Astrocyte (in vitro differentiated cells and primary cell): ENCODE results near the gene LRRC28. TPM values are rescaled to one million over a fixed set of nuclear protein-coding genes. Genes with fewer than 3 reads are reported as not detected.

Source experiments
- DNase-seq: peaks from one replicate; pipeline ENCODE4 v3.0.0-alpha.2; 2010; ENCODE audit warnings: low read depth
- FAIRE-seq: peaks from 2 replicates; lab custom pipeline; 2011; peaks lifted over from hg19 to GRCh38; lab: Jason Lieb, UNC
- H2AFZ ChIP-seq: 2 replicates; pipeline ENCODE4 v1.6.0; 2012; ENCODE audit warnings: low read depth, low read length, inconsistent platforms
- H3K27ac ChIP-seq: 2 replicates; pipeline ENCODE4 v1.5.1; 2011; ENCODE audit warnings: low read depth, low read length, inconsistent platforms
- H3K27me3 ChIP-seq: 2 replicates; pipeline ENCODE4 v1.6.0; 2011; ENCODE audit warnings: low read length, inconsistent platforms; ENCODE audit not compliant: insufficient read depth
- H3K36me3 ChIP-seq: 2 replicates; pipeline ENCODE4 v1.5.1; 2011; ENCODE audit warnings: low read length, inconsistent platforms; ENCODE audit not compliant: insufficient read depth
- H3K4me1 ChIP-seq: 2 replicates; pipeline ENCODE4 v1.5.1; 2011; ENCODE audit warnings: low read length, inconsistent platforms; ENCODE audit not compliant: insufficient read depth
- H3K4me2 ChIP-seq: 2 replicates; pipeline ENCODE4 v1.6.0; 2012; ENCODE audit warnings: low read length, inconsistent platforms
- H3K4me3 ChIP-seq: 2 replicates; pipeline ENCODE4 v1.5.1; 2011; ENCODE audit warnings: low read depth, mild to moderate bottlenecking, low read length, inconsistent platforms; ENCODE audit not compliant: insufficient read depth
- H3K79me2 ChIP-seq: 2 replicates; pipeline ENCODE4 v1.6.0; 2012; ENCODE audit warnings: mild to moderate bottlenecking, low read length, inconsistent platforms; ENCODE audit not compliant: insufficient read depth
- H3K9ac ChIP-seq: 2 replicates; pipeline ENCODE4 v1.6.0; 2012; ENCODE audit warnings: mild to moderate bottlenecking, low read length, inconsistent platforms
- H3K9me3 ChIP-seq: 2 replicates; pipeline ENCODE4 v1.5.1; 2012; ENCODE audit warnings: low read depth, mild to moderate bottlenecking, low read length, inconsistent platforms; ENCODE audit not compliant: insufficient read depth
- H4K20me1 ChIP-seq: 2 replicates; pipeline ENCODE4 v1.6.0; 2012; ENCODE audit warnings: low read length, inconsistent platforms; ENCODE audit not compliant: insufficient read depth
- H3K27ac Mint-ChIP-seq: one replicate; pipeline ENCODE4 v1.8.0; 2021; ENCODE audit warnings: mild to moderate bottlenecking, mixed read lengths; ENCODE audit not compliant: unreplicated experiment
- H3K27me3 Mint-ChIP-seq: one replicate; pipeline ENCODE4 v1.8.0; 2021; ENCODE audit warnings: low read depth, mixed read lengths; ENCODE audit not compliant: unreplicated experiment
- H3K36me3 Mint-ChIP-seq: one replicate; pipeline ENCODE4 v1.8.0; 2021; ENCODE audit warnings: low read depth, mixed read lengths; ENCODE audit not compliant: unreplicated experiment
- H3K4me1 Mint-ChIP-seq: one replicate; pipeline ENCODE4 v1.8.0; 2021; ENCODE audit warnings: low read depth, mixed read lengths; ENCODE audit not compliant: unreplicated experiment
- H3K4me3 Mint-ChIP-seq: one replicate; pipeline ENCODE4 v1.8.0; 2021; ENCODE audit warnings: mild to moderate bottlenecking, moderate library complexity, mixed read lengths; ENCODE audit not compliant: unreplicated experiment
- H3K9me3 Mint-ChIP-seq: one replicate; pipeline ENCODE4 v1.8.0; 2021; ENCODE audit warnings: mild to moderate bottlenecking, mixed read lengths; ENCODE audit not compliant: unreplicated experiment
- CTCF ChIP-seq: IDR thresholded peaks from 2 replicates; pipeline ENCODE4 v1.5.1; 2011; ENCODE audit warnings: low read depth, mild to moderate bottlenecking, inconsistent platforms, low read length, moderate library complexity; ENCODE audit not compliant: insufficient read depth
- EZH2 ChIP-seq: IDR thresholded peaks from 2 replicates; pipeline ENCODE4 v1.6.1; 2012; ENCODE audit warnings: mild to moderate bottlenecking, low read length, inconsistent platforms; ENCODE audit not compliant: insufficient read depth
- total RNA-seq: library from RNA; stranded (reverse); gene quantifications from 2 replicates; pipeline ENCODE4 v1.2.1, GENCODE V29; 2021

LRRC28 gene
- total RNA-seq, 1 donor from 2014 or later = 28.1 TPM

- no peak overlapping the region for H3K27ac Mint-ChIP-seq
- H3K4me3 Mint-ChIP-seq = no peak overlapping the region
- H3K27me3 Mint-ChIP-seq = no peaks in the 10 kb centered on the region
- TF ChIP-seq EZH2 (no peak), CTCF (no peak)
- no peak overlapping the region for H2AFZ ChIP-seq
- no peak for DNase-seq
- H3K4me3 ChIP-seq = no peak overlapping the region
- H3K27ac ChIP-seq = no peak overlapping the region
- no peaks in the 10 kb centered on the region for H3K9me3 Mint-ChIP-seq
- no peaks in the 10 kb centered on the region for H3K27me3 ChIP-seq
- no peak overlapping the region for H3K4me2 ChIP-seq
- no peaks in the 10 kb centered on the region for H4K20me1 ChIP-seq
- peaks cover 8% of the 10 kb centered on the region for H3K4me1 ChIP-seq
- H3K36me3 ChIP-seq = no peaks in the 10 kb centered on the region
- no peak overlapping the region for H3K9ac ChIP-seq
- no peak for FAIRE-seq
- H3K9me3 ChIP-seq = no peaks in the 10 kb centered on the region
- peaks cover 14% of the 10 kb centered on the region for H3K4me1 Mint-ChIP-seq
- no peaks in the 10 kb centered on the region for H3K79me2 ChIP-seq
- peaks cover 8% of the 10 kb centered on the region for H3K36me3 Mint-ChIP-seq
Measured at GRCh38 chr15:99312228-99312627, 60.9 kb downstream of the LRRC28 start.

- Mint-ChIP-seq H3K27me3 (no peaks in the 10 kb centered on the region), H3K9me3 (no peaks in the 10 kb centered on the region), H3K27ac (no peak overlapping the region), H3K36me3 (peaks cover 8% of the 10 kb centered on the region), H3K4me3 (no peak overlapping the region), H3K4me1 (peaks cover 9% of the 10 kb centered on the region)
- TF ChIP-seq CTCF (no peak), EZH2 (no peak)
- DNase-seq (no peak), FAIRE-seq (no peak)
- Histone ChIP-seq H3K27ac (no peak overlapping the region), H3K4me2 (no peak overlapping the region), H4K20me1 (no peaks in the 10 kb centered on the region), H3K9ac (no peak overlapping the region), H3K36me3 (no peaks in the 10 kb centered on the region), H2AFZ (no peak overlapping the region), H3K27me3 (no peaks in the 10 kb centered on the region), H3K4me3 (no peak overlapping the region), H3K4me1 (peaks cover 3% of the 10 kb centered on the region), H3K9me3 (no peaks in the 10 kb centered on the region), H3K79me2 (no peaks in the 10 kb centered on the region)
Measured at GRCh38 chr15:99312794-99313193, 61.5 kb downstream of the LRRC28 start.

GRCh38 chr15:99315636-99316035, 64.4 kb downstream of the LRRC28 start:
- no peaks in the 10 kb centered on the region for H3K9me3 ChIP-seq
- no peak overlapping the region for H2AFZ ChIP-seq
- H3K27me3 ChIP-seq = no peaks in the 10 kb centered on the region
- Mint-ChIP-seq H3K4me1 (peaks cover 10% of the 10 kb centered on the region), H3K4me3 (no peak overlapping the region), H3K27me3 (no peaks in the 10 kb centered on the region), H3K27ac (no peak overlapping the region), H3K36me3 (peaks cover 8% of the 10 kb centered on the region), H3K9me3 (no peaks in the 10 kb centered on the region)
- H3K9ac ChIP-seq = no peak overlapping the region
- H4K20me1 ChIP-seq = no peaks in the 10 kb centered on the region
- no peak overlapping the region for H3K4me3 ChIP-seq
- TF ChIP-seq EZH2 (no peak), CTCF (no peak)
- no peak overlapping the region for H3K27ac ChIP-seq
- DNase-seq = no peak
- H3K4me2 ChIP-seq = no peak overlapping the region
- FAIRE-seq = no peak
- H3K79me2 ChIP-seq = no peaks in the 10 kb centered on the region
- no peaks in the 10 kb centered on the region for H3K36me3 ChIP-seq
- peaks cover 3% of the 10 kb centered on the region for H3K4me1 ChIP-seq
